ENCODE data around the gene SLC25A36.
A peak's percentile ranks its signal among the peaks of the same experiment; 100 is the strongest.

DNA sequence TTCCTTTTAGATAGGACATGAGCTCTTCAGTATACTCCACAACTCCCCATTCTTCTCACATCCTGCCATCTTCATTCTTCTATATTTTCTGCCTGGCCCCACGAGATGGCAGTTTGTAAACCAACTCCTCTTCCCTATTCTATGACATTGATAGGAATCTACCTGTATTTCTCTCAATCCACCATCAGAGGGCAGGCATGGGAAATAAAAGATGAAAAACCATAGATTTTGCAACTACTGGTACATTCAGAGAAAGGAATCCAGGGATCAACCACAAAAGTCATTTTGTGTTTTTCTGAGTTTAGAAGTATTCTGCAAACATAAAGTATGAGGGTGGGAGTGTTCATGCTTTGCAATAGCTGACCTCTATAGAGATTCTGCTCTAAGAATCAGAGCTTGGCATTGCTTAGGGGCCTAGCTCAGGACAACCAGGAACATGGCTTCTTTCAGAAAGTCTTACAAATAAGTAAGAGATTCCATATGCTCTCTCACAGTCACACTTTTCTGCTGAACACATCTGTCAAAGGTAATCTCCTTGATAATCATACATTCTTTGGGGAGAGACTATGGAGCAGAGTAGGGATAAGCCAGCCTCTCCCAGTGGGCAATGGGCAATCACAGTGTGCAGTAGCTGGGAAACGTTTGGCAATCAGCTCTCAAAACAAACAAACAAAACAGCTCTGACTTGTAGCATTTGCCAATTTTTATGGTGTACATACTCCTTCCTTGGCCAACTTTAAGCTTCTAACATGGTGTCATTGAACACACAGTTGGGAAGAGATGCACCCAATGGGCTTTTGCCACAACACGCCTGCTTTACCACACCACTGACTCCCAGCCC, 43.1 kb upstream of the SLC25A36 start:
- TF ChIP-seq, protein P1, sequence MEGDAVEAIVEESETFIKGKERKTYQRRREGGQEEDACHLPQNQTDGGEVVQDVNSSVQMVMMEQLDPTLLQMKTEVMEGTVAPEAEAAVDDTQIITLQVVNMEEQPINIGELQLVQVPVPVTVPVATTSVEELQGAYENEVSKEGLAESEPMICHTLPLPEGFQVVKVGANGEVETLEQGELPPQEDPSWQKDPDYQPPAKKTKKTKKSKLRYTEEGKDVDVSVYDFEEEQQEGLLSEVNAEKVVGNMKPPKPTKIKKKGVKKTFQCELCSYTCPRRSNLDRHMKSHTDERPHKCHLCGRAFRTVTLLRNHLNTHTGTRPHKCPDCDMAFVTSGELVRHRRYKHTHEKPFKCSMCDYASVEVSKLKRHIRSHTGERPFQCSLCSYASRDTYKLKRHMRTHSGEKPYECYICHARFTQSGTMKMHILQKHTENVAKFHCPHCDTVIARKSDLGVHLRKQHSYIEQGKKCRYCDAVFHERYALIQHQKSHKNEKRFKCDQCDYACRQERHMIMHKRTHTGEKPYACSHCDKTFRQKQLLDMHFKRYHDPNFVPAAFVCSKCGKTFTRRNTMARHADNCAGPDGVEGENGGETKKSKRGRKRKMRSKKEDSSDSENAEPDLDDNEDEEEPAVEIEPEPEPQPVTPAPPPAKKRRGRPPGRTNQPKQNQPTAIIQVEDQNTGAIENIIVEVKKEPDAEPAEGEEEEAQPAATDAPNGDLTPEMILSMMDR (IDR thresholded peaks at IDR 0.05; ENCODE audit: low read length) = peak; percentile 89
- TF ChIP-seq EZH2 (IDR thresholded peaks at IDR 0.05; ENCODE audit: borderline replicate concordance, low read length) = no peak

All from OCI-LY1 (cell line).